Keratinocyte (primary cell): Measurements from ENCODE around the gene HYPK. TPM values are rescaled to one million over a fixed set of nuclear protein-coding genes. Genes with fewer than 3 reads are reported as not detected.
"Not testable (repeated sequence)": the region's sequence is repeated elsewhere in the genome, so short reads cannot be mapped to it uniquely, and the experiment has no call there.

Experiments used
- DNase-seq: peaks from one replicate; pipeline ENCODE4 v3.0.0-alpha.2; 2011; ENCODE audit warnings: low read depth, missing footprints, low spot score
- FAIRE-seq: peaks from 2 replicates; lab custom pipeline; 2011; peaks lifted over from hg19 to GRCh38; lab: Jason Lieb, UNC
- H2AFZ ChIP-seq: 2 replicates; pipeline ENCODE4 v1.6.0; 2012; ENCODE audit warnings: low read length, control low read depth, inconsistent platforms; ENCODE audit not compliant: control insufficient read depth
- H3K27ac ChIP-seq: 2 replicates; pipeline ENCODE4 v1.5.1; 2011; ENCODE audit warnings: low read length; ENCODE audit not compliant: control insufficient read depth, insufficient read depth
- H3K27me3 ChIP-seq: 3 replicates; pipeline ENCODE4 v1.6.0; 2011; ENCODE audit warnings: low read length; ENCODE audit not compliant: control insufficient read depth, insufficient read depth; ENCODE audit errors: extremely low read depth
- H3K36me3 ChIP-seq, 2 experiments: 2 replicates in 1 of 2; 3 replicates in 1 of 2; pipeline ENCODE4 v1.5.1; 2011; ENCODE audit warnings: low read length in 2 of 2, mild to moderate bottlenecking in 1 of 2; ENCODE audit not compliant: control insufficient read depth in 2 of 2, insufficient read depth in 2 of 2; ENCODE audit errors: extremely low read depth in 1 of 2
- H3K4me1 ChIP-seq: 3 replicates; pipeline ENCODE4 v1.5.1; 2011; ENCODE audit warnings: low read length; ENCODE audit not compliant: control insufficient read depth, insufficient read depth; ENCODE audit errors: extremely low read depth
- H3K4me2 ChIP-seq: 3 replicates; pipeline ENCODE4 v1.6.0; 2011; ENCODE audit warnings: low read depth, low read length; ENCODE audit not compliant: control insufficient read depth, insufficient read depth; ENCODE audit errors: extremely low read depth
- H3K4me3 ChIP-seq, 3 experiments: fragments of 200-600 bp in 1 of 3; sonication (generic) in 1 of 3; 2 replicates in 2 of 3; 3 replicates in 1 of 3; pipeline ENCODE4 v1.5.1; 2011 to 2016; ENCODE audit warnings: low read length in 3 of 3, mild to moderate bottlenecking in 3 of 3, control low read depth in 2 of 3, inconsistent platforms in 1 of 3, low read depth in 1 of 3, mixed read lengths in 1 of 3, mixed run types in 1 of 3, moderate library complexity in 1 of 3; ENCODE audit not compliant: control insufficient read depth in 2 of 3, insufficient read depth in 2 of 3; ENCODE audit errors: extremely low read depth in 1 of 3
- H3K79me2 ChIP-seq: 2 replicates; pipeline ENCODE4 v1.6.0; 2012; ENCODE audit warnings: low read length; ENCODE audit not compliant: control insufficient read depth, insufficient read depth
- H3K9ac ChIP-seq: 3 replicates; pipeline ENCODE4 v1.6.0; 2011; ENCODE audit warnings: low read length; ENCODE audit not compliant: control insufficient read depth, insufficient read depth; ENCODE audit errors: extremely low read depth
- H3K9me1 ChIP-seq: 3 replicates; pipeline ENCODE4 v1.6.0; 2011; ENCODE audit warnings: low read length; ENCODE audit not compliant: control insufficient read depth, insufficient read depth; ENCODE audit errors: extremely low read depth
- H3K9me3 ChIP-seq: 2 replicates; pipeline ENCODE4 v1.5.1; 2012; ENCODE audit warnings: low read depth, low read length; ENCODE audit not compliant: control insufficient read depth
- H4K20me1 ChIP-seq: 3 replicates; pipeline ENCODE4 v1.6.0; 2011; ENCODE audit warnings: low read length; ENCODE audit not compliant: control insufficient read depth, insufficient read depth; ENCODE audit errors: extremely low read depth
- CTCF ChIP-seq, 3 experiments: IDR thresholded peaks in 1 of 3; conservative IDR thresholded peaks in 1 of 3; optimal IDR thresholded peaks in 1 of 3; 2 replicates in 2 of 3; 3 replicates in 1 of 3; pipeline versions ENCODE3 to v1.5.1; 2011; ENCODE audit warnings: low read length in 3 of 3, mild to moderate bottlenecking in 3 of 3, moderate library complexity in 2 of 3, control low read depth in 1 of 3, inconsistent platforms in 1 of 3; ENCODE audit not compliant: insufficient read depth in 2 of 3; ENCODE audit errors: extremely low read depth in 1 of 3
- EZH2 ChIP-seq: IDR thresholded peaks from one replicate; pipeline ENCODE4 v1.6.1; 2012; ENCODE audit warnings: inconsistent platforms, mild to moderate bottlenecking, low read length, moderate library complexity
- dilution Hi-C: fragments of 300-500 bp; cut with MboI; formaldehyde crosslinking; loops from one replicate; pipeline ENCODE4 v1.7.0; 2020; ENCODE audit warnings: low sequenced_read_pairs; ENCODE audit not compliant: extremely low pct_ligation_motif_present
- polyA plus RNA-seq, 5 experiments: library from polyadenylated mRNA; depleted of rRNA in 3 of 5; stranded (reverse) in 3 of 5; stranded (forward) in 1 of 5; unstranded in 1 of 5; fragments of >200 nt; gene quantifications; 1 replicate in 1 of 5; 2 replicates in 3 of 5; 3 replicates in 1 of 5; pipeline versions ENCODE4 v1.2.1 to v1.2.3, GENCODE V29; 2011 to 2012; ENCODE audit warnings: missing spikeins in 2 of 5, low read depth in 1 of 5, low replicate concordance in 1 of 5

HYPK gene
- polyA plus RNA-seq, 1 donor (not counting 4 experiments of a cell fraction or from before 2014, with no cell fraction given), result 27.5 TPM

GRCh38 chr15:43832485-43832884 lies 32.1 kb downstream of the HYPK start:
- H3K9me1 ChIP-seq, H3K79me2 ChIP-seq, H3K9me3 ChIP-seq, H3K27ac ChIP-seq, DNase-seq, H3K27me3 ChIP-seq, H3K36me3 ChIP-seq, H3K9ac ChIP-seq, dilution Hi-C loops, H4K20me1 ChIP-seq, H3K4me2 ChIP-seq, H3K4me3 ChIP-seq, FAIRE-seq, H2AFZ ChIP-seq, H3K4me1 ChIP-seq: not testable (repeated sequence)

GRCh38 chr15:43845421-43845820 lies 45.0 kb downstream of the HYPK start:
- Histone ChIP-seq H3K27me3 (no peaks in the 10 kb centered on the region), H4K20me1 (no peaks in the 10 kb centered on the region), H3K9ac (no peak overlapping the region), H3K4me3 (no peak overlapping the region), H3K4me2 (no peak overlapping the region), H3K36me3 (peaks cover 0 to 5% of the 10 kb centered on the region in 2 experiments), H3K4me1 (no peaks in the 10 kb centered on the region), H3K27ac (no peak overlapping the region), H2AFZ (no peak overlapping the region), H3K9me3 (no peaks in the 10 kb centered on the region), H3K79me2 (no peaks in the 10 kb centered on the region), H3K9me1 (no peaks in the 10 kb centered on the region)
- FAIRE-seq (no peak), DNase-seq (no peak)
- dilution Hi-C loops, result no loop called here
- no peak for TF ChIP-seq CTCF (optimal IDR thresholded peaks at IDR 0.05 in 1 of 3, IDR thresholded peaks at IDR 0.05 in 1 of 3, conservative IDR thresholded peaks at IDR 0.05 in 1 of 3; ENCODE audit: extremely low read depth in 1 of 3, insufficient read depth in 2 of 3, low read length in 3 of 3)
- TF ChIP-seq EZH2, result no peak

- FAIRE-seq (no peak), DNase-seq (no peak)
- Histone ChIP-seq H2AFZ (no peak overlapping the region), H3K27me3 (no peaks in the 10 kb centered on the region), H3K9ac (no peak overlapping the region), H3K27ac (no peak overlapping the region), H3K4me2 (no peak overlapping the region), H3K36me3 (peaks cover 0 to 3% of the 10 kb centered on the region in 2 experiments), H3K9me1 (no peaks in the 10 kb centered on the region), H4K20me1 (no peaks in the 10 kb centered on the region), H3K4me1 (no peaks in the 10 kb centered on the region), H3K4me3 (no peak overlapping the region), H3K79me2 (no peaks in the 10 kb centered on the region), H3K9me3 (no peaks in the 10 kb centered on the region)
- TF ChIP-seq EZH2, result no peak
- TF ChIP-seq CTCF (optimal IDR thresholded peaks at IDR 0.05 in 1 of 3, IDR thresholded peaks at IDR 0.05 in 1 of 3, conservative IDR thresholded peaks at IDR 0.05 in 1 of 3; ENCODE audit: extremely low read depth in 1 of 3, insufficient read depth in 2 of 3, low read length in 3 of 3), result no peak
- dilution Hi-C loops, result no loop called here
Observed at GRCh38 chr15:43851251-43851650, 50.9 kb downstream of the HYPK start.
